ENCODE results near the gene KRTAP2-3.

GRCh38 chr17:41103896-41104295, 44.0 kb upstream of the KRTAP2-3 start:
- TF ChIP-seq EZH2 (IDR thresholded peaks at IDR 0.05; ENCODE audit: insufficient read depth, low read length): no peak
- no peak for TF ChIP-seq CTCF (IDR thresholded peaks at IDR 0.05; ENCODE audit: insufficient read depth, low read depth, low read length)
